H9 (cell line): ENCODE results near the gene IGFBP5. TPM values are rescaled to one million over a fixed set of nuclear protein-coding genes. Genes with fewer than 3 reads are reported as not detected.

Experiments used
- DNase-seq: peaks from one replicate; pipeline ENCODE4 v3.0.0-alpha.2; 2017
- H2AFZ ChIP-seq: one replicate; pipeline ENCODE4 v1.6.1; 2013; ENCODE audit warnings: mild to moderate bottlenecking, low read length, control low read depth, moderate library complexity
- H2AK5ac ChIP-seq: 2 replicates; pipeline ENCODE4 v1.6.1; 2013; ENCODE audit warnings: low read length, control low read depth, mixed read lengths; ENCODE audit not compliant: insufficient read length
- H2BK120ac ChIP-seq: one replicate; pipeline ENCODE4 v1.6.1; 2013; ENCODE audit warnings: low read depth, mild to moderate bottlenecking, low read length, control low read depth, inconsistent platforms; ENCODE audit not compliant: poor library complexity, severe bottlenecking
- H2BK12ac ChIP-seq: 2 replicates; pipeline ENCODE4 v1.6.1; 2013; ENCODE audit warnings: low read length, control low read depth, mixed read lengths, low read depth; ENCODE audit not compliant: insufficient read length
- H2BK15ac ChIP-seq: 2 replicates; pipeline ENCODE4 v1.6.1; 2013; ENCODE audit warnings: low read depth, low read length, control low read depth
- H2BK20ac ChIP-seq: one replicate; pipeline ENCODE4 v1.6.1; 2013; ENCODE audit warnings: low read depth, mild to moderate bottlenecking, low read length, control low read depth, inconsistent platforms; ENCODE audit not compliant: poor library complexity, severe bottlenecking
- H2BK5ac ChIP-seq: 2 replicates; pipeline ENCODE4 v1.6.1; 2013; ENCODE audit warnings: low read length, control low read depth, mixed read lengths; ENCODE audit not compliant: insufficient read length
- H3K14ac ChIP-seq: 2 replicates; pipeline ENCODE4 v1.6.1; 2013; ENCODE audit warnings: low read length, control low read depth; ENCODE audit not compliant: insufficient read depth
- H3K18ac ChIP-seq: 2 replicates; pipeline ENCODE4 v1.6.1; 2013; ENCODE audit warnings: low read depth, mild to moderate bottlenecking, mixed read lengths, low read length, control low read depth; ENCODE audit not compliant: insufficient read length
- H3K23ac ChIP-seq: 2 replicates; pipeline ENCODE4 v1.6.1; 2013; ENCODE audit warnings: low read length, control low read depth, mixed read lengths, low read depth; ENCODE audit not compliant: insufficient read length
- H3K23me2 ChIP-seq: 2 replicates; pipeline ENCODE4 v1.6.1; 2013; ENCODE audit warnings: low read depth, mild to moderate bottlenecking, mixed read lengths, low read length, control low read depth; ENCODE audit not compliant: insufficient read length, poor library complexity, severe bottlenecking
- H3K27ac ChIP-seq: 2 replicates; pipeline ENCODE4 v1.5.1; 2013; ENCODE audit warnings: low read length, control low read depth, mixed read lengths, low read depth; ENCODE audit not compliant: insufficient read length
- H3K27me3 ChIP-seq: 2 replicates; pipeline ENCODE4 v1.6.1; 2013; ENCODE audit warnings: low read length, control low read depth, inconsistent platforms; ENCODE audit not compliant: insufficient read depth
- H3K4ac ChIP-seq: 2 replicates; pipeline ENCODE4 v1.6.1; 2013; ENCODE audit warnings: low read depth, mild to moderate bottlenecking, control low read depth, inconsistent platforms, low read length, moderate library complexity
- H3K4me1 ChIP-seq: 2 replicates; pipeline ENCODE4 v1.6.1; 2013; ENCODE audit warnings: low read length, control low read depth, inconsistent platforms; ENCODE audit not compliant: insufficient read depth
- H3K4me2 ChIP-seq: 2 replicates; pipeline ENCODE4 v1.6.1; 2013; ENCODE audit warnings: low read length, control low read depth, mixed read lengths; ENCODE audit not compliant: insufficient read length, insufficient read depth
- H3K56ac ChIP-seq: 2 replicates; pipeline ENCODE4 v1.6.1; 2013; ENCODE audit warnings: low read depth, mild to moderate bottlenecking, mixed read lengths, low read length, control low read depth; ENCODE audit not compliant: insufficient read length
- H3K79me1 ChIP-seq: 2 replicates; pipeline ENCODE4 v1.6.1; 2013; ENCODE audit warnings: low read depth, mild to moderate bottlenecking, moderate library complexity, low read length, control low read depth, inconsistent platforms; ENCODE audit not compliant: insufficient read depth, poor library complexity, severe bottlenecking
- H3K79me2 ChIP-seq: 2 replicates; pipeline ENCODE4 v1.6.1; 2013; ENCODE audit warnings: low read length, control low read depth, inconsistent platforms; ENCODE audit not compliant: insufficient read depth
- H3K9ac ChIP-seq: 2 replicates; pipeline ENCODE4 v1.6.1; 2013; ENCODE audit warnings: low read length, control low read depth, mixed read lengths; ENCODE audit not compliant: insufficient read length; ENCODE audit errors: extremely low read depth
- H3K9me3 ChIP-seq: one replicate; pipeline ENCODE4 v1.6.1; 2013; ENCODE audit warnings: low read depth, low read length, inconsistent platforms; ENCODE audit not compliant: control insufficient read depth
- H3T11ph ChIP-seq: one replicate; pipeline ENCODE4 v1.6.1; 2013; ENCODE audit warnings: mild to moderate bottlenecking, low read length, control low read depth, inconsistent platforms
- H4K20me1 ChIP-seq: one replicate; pipeline ENCODE4 v1.6.1; 2013; ENCODE audit not compliant: control insufficient read depth, insufficient read length, insufficient read depth
- H4K5ac ChIP-seq: 2 replicates; pipeline ENCODE4 v1.6.1; 2013; ENCODE audit warnings: low read depth, mild to moderate bottlenecking, mixed read lengths, low read length, control low read depth; ENCODE audit not compliant: insufficient read length
- H4K8ac ChIP-seq: replicated peaks from 2 replicates; pipeline ENCODE4 v1.6.1; 2013; ENCODE audit warnings: low read length, control low read depth, mixed read lengths, low read depth; ENCODE audit not compliant: insufficient read length
- H4K91ac ChIP-seq: 2 replicates; pipeline ENCODE4 v1.6.1; 2013; ENCODE audit warnings: low read depth, mild to moderate bottlenecking, moderate library complexity, mixed read lengths, low read length, control low read depth; ENCODE audit not compliant: insufficient read length
- H3K27ac Mint-ChIP-seq, 3 experiments: 2 replicates in 2 of 3; 3 replicates in 1 of 3; pipeline ENCODE4 v1.8.0; 2020 to 2021; ENCODE audit warnings: mixed read lengths in 3 of 3, mild to moderate bottlenecking in 1 of 3, moderate library complexity in 1 of 3
- H3K27me3 Mint-ChIP-seq: 2 replicates; pipeline ENCODE4 v1.8.0; 2021; ENCODE audit warnings: low read depth, mild to moderate bottlenecking, moderate library complexity, mixed read lengths
- H3K36me3 Mint-ChIP-seq, 3 experiments: 2 replicates in 2 of 3; 3 replicates in 1 of 3; pipeline ENCODE4 v1.8.0; 2020 to 2021; ENCODE audit warnings: low read depth in 3 of 3, mixed read lengths in 3 of 3; ENCODE audit not compliant: insufficient read depth in 1 of 3
- H3K4me1 Mint-ChIP-seq, 2 experiments: 2 replicates each; pipeline ENCODE4 v1.8.0; 2020; ENCODE audit warnings: mixed read lengths in 2 of 2
- H3K4me3 Mint-ChIP-seq, 2 experiments: 2 replicates in 1 of 2; 3 replicates in 1 of 2; pipeline ENCODE4 v1.8.0; 2020 to 2021; ENCODE audit warnings: mild to moderate bottlenecking in 2 of 2, mixed read lengths in 2 of 2, moderate library complexity in 1 of 2
- H3K9me3 Mint-ChIP-seq, 2 experiments: 2 replicates in 1 of 2; 3 replicates in 1 of 2; pipeline ENCODE4 v1.8.0; 2020; ENCODE audit warnings: mild to moderate bottlenecking in 2 of 2, mixed read lengths in 2 of 2, moderate library complexity in 1 of 2
- WGBS: extraction: QIAGEN DNeasy Blood & Tissue Kit; methylation state at CpG from one replicate; pipeline ENCODE4 v1.1.7; 2013; ENCODE audit warnings: missing lambda C conversion rate, low lambda C conversion rate, mixed read lengths; ENCODE audit not compliant: insufficient read length; ENCODE audit errors: extremely low coverage; 5-methylcytosine and 5-hydroxymethylcytosine counted together
- total RNA-seq: library from RNA; stranded (reverse); gene quantifications from 2 replicates; pipeline ENCODE4 v1.2.1, GENCODE V29; 2021
- TF ChIP-seq, protein P1 (sequence below): fragments of 200-600 bp; sonication (generic); conservative IDR thresholded peaks from 3 replicates; pipeline ENCODE4 v1.8.0; 2021; ENCODE audit warnings: antibody characterized with exemption, mild to moderate bottlenecking

IGFBP5 gene
- total RNA-seq, 1 experiment from 2014 or later, result 0.90 TPM

- Mint-ChIP-seq H3K27me3 (peaks cover 89% of the 10 kb centered on the region), H3K9me3 (no peaks in the 10 kb centered on the region; a peak in 2 of 5 replicates), H3K4me1 (peaks cover 47 to 67% of the 10 kb centered on the region in 2 experiments), H3K4me3 (peak overlapping the region; percentile 65 to 89), H3K27ac (peak overlapping the region in 1 of 3 experiments; percentile 70; a peak in 1 of 7 replicates), H3K36me3 (no peaks in the 10 kb centered on the region)
- Histone ChIP-seq H4K91ac (no peak overlapping the region), H2BK12ac (no peak overlapping the region), H3K4me2 (peak overlapping the region; percentile 55), H3T11ph (no peak overlapping the region), H3K14ac (no peak overlapping the region), H3K79me1 (no peaks in the 10 kb centered on the region), H3K9me3 (no peaks in the 10 kb centered on the region), H2BK120ac (no peak overlapping the region), H2BK15ac (no peak overlapping the region), H2BK5ac (no peak overlapping the region), H2BK20ac (no peak overlapping the region), H3K4me1 (peaks cover 5% of the 10 kb centered on the region; the same call in 1 of the 2 replicates), H3K18ac (no peak overlapping the region), H4K20me1 (no peaks in the 10 kb centered on the region), H3K79me2 (no peaks in the 10 kb centered on the region), H2AK5ac (no peak overlapping the region), H3K27me3 (peaks cover 3% of the 10 kb centered on the region; the same call in 1 of the 2 replicates), H2AFZ (no peak overlapping the region), H3K56ac (no peak overlapping the region), H3K27ac (no peak overlapping the region), H3K4ac (no peak overlapping the region), H4K8ac (no peak overlapping the region), H3K23ac (no peak overlapping the region), H3K23me2 (peaks cover 34% of the 10 kb centered on the region), H4K5ac (no peak overlapping the region), H3K9ac (no peak overlapping the region)
- no CpG with 5 or more reads among the region's 15 CpGs for WGBS
- TF ChIP-seq, protein P1, sequence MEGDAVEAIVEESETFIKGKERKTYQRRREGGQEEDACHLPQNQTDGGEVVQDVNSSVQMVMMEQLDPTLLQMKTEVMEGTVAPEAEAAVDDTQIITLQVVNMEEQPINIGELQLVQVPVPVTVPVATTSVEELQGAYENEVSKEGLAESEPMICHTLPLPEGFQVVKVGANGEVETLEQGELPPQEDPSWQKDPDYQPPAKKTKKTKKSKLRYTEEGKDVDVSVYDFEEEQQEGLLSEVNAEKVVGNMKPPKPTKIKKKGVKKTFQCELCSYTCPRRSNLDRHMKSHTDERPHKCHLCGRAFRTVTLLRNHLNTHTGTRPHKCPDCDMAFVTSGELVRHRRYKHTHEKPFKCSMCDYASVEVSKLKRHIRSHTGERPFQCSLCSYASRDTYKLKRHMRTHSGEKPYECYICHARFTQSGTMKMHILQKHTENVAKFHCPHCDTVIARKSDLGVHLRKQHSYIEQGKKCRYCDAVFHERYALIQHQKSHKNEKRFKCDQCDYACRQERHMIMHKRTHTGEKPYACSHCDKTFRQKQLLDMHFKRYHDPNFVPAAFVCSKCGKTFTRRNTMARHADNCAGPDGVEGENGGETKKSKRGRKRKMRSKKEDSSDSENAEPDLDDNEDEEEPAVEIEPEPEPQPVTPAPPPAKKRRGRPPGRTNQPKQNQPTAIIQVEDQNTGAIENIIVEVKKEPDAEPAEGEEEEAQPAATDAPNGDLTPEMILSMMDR, result no peak
- no peak for DNase-seq
Measured at GRCh38 chr2:216693414-216694080, 1.8 kb downstream of the IGFBP5 start.
